Measurements from ENCODE around the gene BCAT1.
A peak's percentile ranks its signal among the peaks of the same experiment; 100 is the strongest.

Gene BCAT1

GRCh38 chr12:24993793-24994192, 44.9 kb upstream of the BCAT1 start:
- Mint-ChIP-seq H3K27me3 (ENCODE audit: low read depth, poor library complexity) (peaks cover 12% of the 10 kb centered on the region), H3K9me3 (no peaks in the 10 kb centered on the region), H3K27ac (no peak overlapping the region), H3K36me3 (ENCODE audit: low read depth) (no peaks in the 10 kb centered on the region), H3K4me1 (no peaks in the 10 kb centered on the region), H3K4me3 (no peak overlapping the region)
- TF ChIP-seq CTCF (IDR thresholded peaks at IDR 0.05), result no peak
- DNase-seq, result no peak

GRCh38 chr12:24991209-24992049, 42.5 kb upstream of the BCAT1 start:
- Mint-ChIP-seq H3K36me3 (ENCODE audit: low read depth) (no peaks in the 10 kb centered on the region), H3K4me1 (no peaks in the 10 kb centered on the region), H3K27ac (no peak overlapping the region), H3K4me3 (no peak overlapping the region), H3K9me3 (no peaks in the 10 kb centered on the region), H3K27me3 (ENCODE audit: low read depth, poor library complexity) (peaks cover 14% of the 10 kb centered on the region)
- TF ChIP-seq CTCF (IDR thresholded peaks at IDR 0.05), result peak; percentile 64
- no peak for DNase-seq

- Mint-ChIP-seq H3K27ac (no peak overlapping the region), H3K9me3 (peaks cover 8% of the 10 kb centered on the region), H3K36me3 (ENCODE audit: low read depth) (no peaks in the 10 kb centered on the region), H3K4me3 (no peak overlapping the region), H3K4me1 (no peaks in the 10 kb centered on the region), H3K27me3 (ENCODE audit: low read depth, poor library complexity) (peaks cover 14% of the 10 kb centered on the region)
- TF ChIP-seq CTCF (IDR thresholded peaks at IDR 0.05), result no peak
- DNase-seq, result no peak
Measured at GRCh38 chr12:24989216-24989615, 40.3 kb upstream of the BCAT1 start.

GRCh38 chr12:24982250-24982649, 33.3 kb upstream of the BCAT1 start:
- Mint-ChIP-seq H3K4me1 (peaks cover 14% of the 10 kb centered on the region), H3K27ac (no peak overlapping the region), H3K9me3 (peaks cover 29% of the 10 kb centered on the region), H3K4me3 (no peak overlapping the region), H3K27me3 (ENCODE audit: low read depth, poor library complexity) (peaks cover 3% of the 10 kb centered on the region), H3K36me3 (ENCODE audit: low read depth) (peaks cover 5% of the 10 kb centered on the region)
- no peak for DNase-seq
- TF ChIP-seq CTCF (IDR thresholded peaks at IDR 0.05), result no peak

GRCh38 chr12:24979976-24980730, 31.3 kb upstream of the BCAT1 start:
- no peak overlapping the region for H3K4me3 Mint-ChIP-seq

More at GRCh38 chr12:24979976-24980730, 31.3 kb upstream of the BCAT1 start:
- Mint-ChIP-seq H3K27ac (no peak overlapping the region), H3K36me3 (ENCODE audit: low read depth) (peaks cover 5% of the 10 kb centered on the region), H3K4me1 (peaks cover 22% of the 10 kb centered on the region), H3K27me3 (ENCODE audit: low read depth, poor library complexity) (no peaks in the 10 kb centered on the region), H3K9me3 (peaks cover 29% of the 10 kb centered on the region)
- TF ChIP-seq CTCF (IDR thresholded peaks at IDR 0.05), result no peak
- no peak for DNase-seq
